GM21367 (cell line): Measurements from ENCODE around the gene FXYD7.
"Not testable (repeated sequence)": the region's sequence is repeated elsewhere in the genome, so short reads cannot be mapped to it uniquely, and the experiment has no call there.

Source experiments
- ATAC-seq: cut with Tn5 transposase; IDR thresholded peaks from one replicate; pipeline ENCODE4 v1.9.1; 2021; ENCODE audit not compliant: unreplicated experiment

FXYD7 gene, protein sequence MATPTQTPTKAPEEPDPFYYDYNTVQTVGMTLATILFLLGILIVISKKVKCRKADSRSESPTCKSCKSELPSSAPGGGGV

DNA sequence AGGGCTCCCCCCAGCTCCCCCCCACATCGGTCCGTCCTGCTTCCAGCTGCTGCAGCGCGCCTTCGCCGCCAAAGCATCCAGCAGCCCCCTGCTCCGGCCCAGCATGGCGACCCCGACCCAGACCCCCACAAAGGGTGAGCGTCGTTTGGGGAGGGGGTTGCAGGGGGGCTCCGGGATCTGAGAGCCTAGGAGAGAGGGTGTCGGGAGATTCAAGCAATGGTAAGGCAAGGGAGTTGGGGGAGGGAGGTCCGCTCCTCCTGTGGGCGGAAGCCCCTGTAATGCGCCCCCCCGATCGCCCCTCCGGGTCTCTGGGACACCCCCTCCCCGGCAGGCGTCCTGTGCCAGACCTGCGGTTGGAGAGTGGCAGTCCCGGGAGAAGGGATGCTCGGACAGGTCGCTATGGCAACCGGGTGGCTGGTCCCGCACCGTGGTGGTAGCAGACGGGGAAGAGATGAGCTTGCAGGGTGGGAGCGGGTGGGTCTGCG is at the start of gene FXYD7:
TSS of gene FXYD7 (plus strand) at position 25 of the 485 bp plus-strand sequence. CDS start at position 104, 79 bp downstream.
- ATAC-seq = no peak

DNA sequence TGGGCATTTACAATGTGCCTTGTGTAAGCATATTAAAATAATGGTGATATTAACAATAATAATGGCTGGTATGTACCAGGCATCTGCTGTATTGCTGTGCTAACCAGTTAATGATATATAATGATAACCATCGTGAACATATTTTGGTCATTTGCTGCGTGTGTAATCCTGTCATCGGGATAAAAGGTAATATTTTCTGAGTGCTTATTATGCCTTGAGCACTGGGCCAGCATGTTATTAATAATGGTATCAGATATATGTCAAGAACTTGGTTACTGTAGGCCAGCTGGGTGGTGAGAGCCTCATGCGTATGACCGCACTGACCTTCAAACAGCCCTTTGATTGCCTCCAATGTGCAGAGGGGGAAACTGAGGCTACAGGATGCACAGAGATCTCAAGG is 49.6 kb upstream of the FXYD7 start:
- ATAC-seq = no peak

DNA sequence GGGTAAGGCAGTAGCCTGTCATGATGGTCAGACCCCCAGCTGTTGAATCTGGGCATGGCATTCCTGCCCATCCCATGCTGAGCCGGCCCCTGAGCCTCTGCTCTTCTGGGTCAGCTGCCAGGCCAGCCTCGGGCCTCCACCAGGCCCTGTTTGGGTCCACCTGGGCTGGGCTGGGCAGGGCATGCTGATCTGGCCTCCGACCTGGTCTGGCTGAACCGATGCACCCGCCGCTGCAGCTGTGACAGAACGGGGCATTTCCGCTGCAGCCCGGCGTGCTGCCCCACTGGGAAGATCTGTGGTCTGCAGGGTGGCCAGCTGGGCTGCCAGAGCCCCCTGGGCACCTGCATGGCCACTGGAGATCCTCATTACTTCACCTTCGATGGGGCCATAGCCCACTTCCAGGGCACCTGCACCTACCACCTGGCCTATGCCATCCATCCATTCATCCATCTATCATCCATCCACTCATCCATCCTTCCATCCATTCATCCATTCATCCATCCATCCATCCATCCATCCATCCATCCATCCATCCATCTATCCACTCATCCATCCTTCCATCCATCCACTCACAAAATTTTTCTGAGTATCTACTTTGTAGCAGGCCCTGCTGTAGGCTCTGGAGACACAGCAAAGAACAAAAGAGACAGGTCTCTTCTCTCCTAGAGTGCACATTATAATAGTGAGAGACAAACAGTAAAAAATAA is 49.0 kb upstream of the FXYD7 start:
- ATAC-seq = no peak

DNA sequence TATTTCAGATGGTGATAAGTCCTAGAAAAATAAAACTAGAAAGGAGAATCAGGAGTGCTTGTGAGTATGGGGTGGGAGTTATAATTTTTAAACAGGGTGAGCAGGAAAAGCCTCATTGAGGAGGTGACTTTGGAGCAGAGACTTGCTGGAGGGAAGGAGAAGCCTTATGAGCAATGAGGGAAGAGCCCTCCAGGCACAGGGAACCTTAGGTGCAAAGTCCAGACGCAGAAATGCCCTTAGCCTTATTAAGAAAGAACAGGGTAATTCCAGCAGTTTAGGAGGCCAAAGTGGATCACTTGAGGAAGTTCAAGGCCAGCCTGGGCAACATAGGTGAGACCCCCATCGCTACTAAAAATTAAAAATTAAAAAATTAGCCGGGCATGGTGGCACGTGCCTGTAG is 48.4 kb upstream of the FXYD7 start:
- ATAC-seq = no peak

DNA sequence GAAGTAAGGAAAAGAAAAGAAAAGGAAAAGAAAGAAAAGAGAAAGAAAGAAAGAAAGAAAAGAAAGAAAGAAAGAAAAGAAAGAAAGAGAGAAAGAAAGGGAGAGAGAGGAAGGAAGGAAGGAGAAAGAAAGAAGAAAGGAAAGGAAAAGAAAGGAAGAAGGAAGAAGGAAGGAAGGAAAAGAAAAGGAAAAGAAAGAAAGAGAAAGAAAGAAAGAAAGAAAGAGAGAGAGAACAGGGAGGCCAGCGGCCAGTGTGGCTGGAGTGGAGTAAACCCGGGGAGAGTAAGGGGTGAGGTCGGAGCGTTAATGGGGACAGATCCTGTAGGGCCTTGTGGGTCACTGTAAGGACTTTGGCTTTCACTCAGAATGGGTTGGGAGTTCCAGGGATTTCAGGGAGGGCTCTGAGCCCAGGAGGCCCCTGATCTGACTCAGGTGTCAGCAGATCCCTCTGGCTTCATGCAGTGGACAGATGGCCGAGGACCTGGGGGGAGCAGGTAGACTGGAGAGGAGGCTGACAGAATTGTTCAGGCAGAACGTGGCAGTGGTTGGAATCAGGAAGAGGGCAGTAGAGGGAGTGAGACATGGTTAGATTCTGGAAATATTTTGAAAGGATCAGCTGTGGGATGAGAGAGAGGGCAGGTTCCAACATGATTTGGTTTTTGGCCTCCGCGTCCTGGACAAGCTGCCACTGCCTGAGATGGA is 47.2 kb upstream of the FXYD7 start:
- ATAC-seq = no peak

DNA sequence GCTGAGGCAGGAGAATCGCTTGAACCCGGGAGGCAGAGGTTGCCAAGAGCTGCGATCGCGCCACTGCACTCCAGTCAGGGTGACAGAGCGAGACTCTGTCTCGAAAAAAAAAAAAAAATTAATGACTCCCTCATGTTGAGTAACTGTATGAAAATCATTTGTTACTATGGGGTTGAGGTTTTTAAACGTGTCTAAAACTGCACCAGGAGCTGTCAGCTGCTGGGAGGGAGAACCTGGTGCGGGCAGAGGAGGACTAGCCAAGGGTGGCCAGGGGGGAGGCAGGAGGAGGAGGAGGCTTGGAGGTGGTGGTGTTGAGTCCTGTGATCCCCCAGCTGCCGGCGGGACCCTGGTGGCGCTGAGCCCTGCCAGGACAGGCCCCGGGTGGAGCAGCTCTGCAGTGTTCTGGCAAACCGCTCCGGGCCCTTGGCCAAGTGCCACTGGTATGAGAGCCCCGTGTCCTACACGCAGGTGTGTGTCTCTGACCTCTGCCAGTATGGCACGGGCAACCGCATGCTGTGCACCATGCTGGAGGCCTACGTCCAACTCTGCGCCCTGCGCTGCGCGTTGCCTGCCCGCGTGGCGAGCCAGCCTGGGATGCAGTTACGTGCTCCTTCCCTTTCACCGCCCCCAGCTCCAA is 44.5 kb upstream of the FXYD7 start:
- no peak for ATAC-seq

DNA sequence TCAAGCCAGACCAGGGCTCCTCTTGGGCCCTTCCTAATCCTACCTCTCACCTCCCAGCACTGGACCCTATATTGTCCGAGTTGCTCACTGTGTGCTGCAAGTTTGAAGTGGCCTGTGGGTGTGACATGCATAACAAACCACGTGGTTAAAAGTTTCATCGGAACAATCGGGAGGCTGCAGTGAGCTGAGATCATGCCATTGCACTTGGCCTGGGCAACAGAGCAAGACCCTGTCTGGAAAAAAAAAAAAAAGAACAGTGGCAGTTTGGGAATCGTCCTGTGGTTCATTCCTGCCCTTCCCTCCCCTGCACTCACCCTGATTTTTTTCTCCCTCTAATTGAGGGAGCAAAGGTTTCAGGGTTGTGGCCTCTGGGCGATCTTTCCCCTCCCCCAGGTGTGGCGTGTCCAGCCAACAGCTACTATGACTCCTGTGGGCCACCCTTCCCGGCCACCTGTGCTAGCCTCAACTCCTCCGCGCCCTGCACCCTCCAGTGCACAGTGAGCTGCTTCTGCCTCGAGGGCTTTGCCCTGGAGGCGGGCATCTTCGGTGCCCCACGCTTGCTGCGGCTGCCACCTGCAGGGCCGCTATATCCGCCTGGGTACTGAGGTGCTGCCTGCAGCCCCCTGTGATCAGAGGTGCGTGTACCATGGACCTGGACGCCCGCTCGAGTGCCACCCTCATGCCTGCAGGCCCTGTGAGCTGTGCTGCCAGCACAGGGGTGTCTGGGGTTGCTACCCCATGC is 43.7 kb upstream of the FXYD7 start:
- ATAC-seq = no peak

- ATAC-seq = no peak
Measured at GRCh38 chr19:35099897-35100275, 43.2 kb upstream of the FXYD7 start.

GRCh38 chr19:35100588-35101533 is 42.2 kb upstream of the FXYD7 start:
- ATAC-seq = no peak

DNA sequence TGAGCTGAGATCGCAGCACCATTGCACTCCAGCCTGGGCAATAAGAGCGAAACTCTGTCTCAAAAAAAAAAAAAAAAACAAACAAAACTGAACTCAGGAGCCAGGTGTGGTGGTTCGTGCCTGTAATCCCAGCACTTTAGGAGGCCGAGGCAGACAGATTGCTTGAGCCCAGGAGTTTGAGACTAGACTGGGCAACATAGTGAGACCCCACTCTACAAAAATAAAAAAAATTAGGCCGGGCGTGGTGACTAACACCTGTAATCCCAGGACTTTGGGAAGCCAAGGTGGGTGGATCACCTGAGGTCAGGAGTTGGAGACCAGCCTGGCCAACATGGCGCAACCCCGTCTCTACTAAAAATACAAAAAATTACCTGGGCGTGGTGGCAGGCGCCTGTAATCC is 41.1 kb upstream of the FXYD7 start:
- not testable (repeated sequence) for ATAC-seq

GRCh38 chr19:35103614-35104013 is 39.4 kb upstream of the FXYD7 start:
- not testable (repeated sequence) for ATAC-seq

- ATAC-seq = no peak
Measured at GRCh38 chr19:35104361-35104760, 38.7 kb upstream of the FXYD7 start.

DNA sequence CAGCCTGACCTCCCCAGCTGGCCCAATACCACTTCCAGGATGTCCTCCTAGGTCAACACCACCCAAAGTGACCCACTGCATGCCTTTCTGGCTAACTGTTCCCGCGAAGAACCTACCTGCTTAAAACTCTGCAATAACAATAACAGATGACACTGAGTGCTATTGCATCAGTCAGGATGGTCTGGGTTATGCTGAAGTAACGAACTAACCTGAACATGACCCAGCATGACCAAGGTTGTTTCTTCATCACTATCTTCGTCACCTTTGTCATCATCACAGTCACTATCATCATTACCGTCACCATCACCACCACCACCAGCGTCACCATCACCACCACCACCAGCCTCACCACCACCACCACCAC is 38.0 kb upstream of the FXYD7 start:
- no peak for ATAC-seq

DNA sequence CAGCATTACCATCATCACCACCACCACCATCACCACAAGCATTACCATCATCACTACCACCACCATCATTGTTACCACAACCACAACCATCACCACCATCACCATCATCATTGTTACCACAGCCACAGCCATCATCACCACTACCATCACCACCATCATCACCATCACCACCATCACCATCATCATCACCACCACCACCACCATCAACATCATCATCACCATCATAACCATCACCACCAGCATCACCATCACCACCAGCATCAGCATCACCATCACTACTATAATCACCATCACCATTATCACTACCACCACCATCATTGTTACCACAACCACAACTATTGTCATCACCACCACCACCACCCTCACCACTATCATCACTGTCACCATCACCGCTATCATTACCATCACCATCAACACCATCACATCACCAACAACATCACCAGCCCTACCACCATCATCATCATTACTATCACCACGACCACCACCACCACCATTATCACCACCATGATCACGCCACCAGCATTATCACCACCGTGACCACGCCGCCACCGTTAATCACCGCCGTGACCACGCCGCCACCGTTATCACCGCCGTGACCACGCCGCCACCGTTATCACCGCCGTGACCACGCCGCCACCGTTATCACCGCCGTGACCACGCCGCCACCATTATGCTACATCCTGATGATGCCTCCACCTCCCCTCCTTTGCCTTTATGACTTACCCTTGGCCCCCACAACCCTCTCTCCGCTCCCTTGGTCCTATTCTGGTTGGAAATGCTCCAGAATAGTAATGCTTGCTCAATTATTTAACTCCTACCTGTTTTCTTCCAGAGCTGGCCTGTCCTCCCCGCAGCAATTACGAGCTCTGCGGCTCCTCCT is 37.4 kb upstream of the FXYD7 start:
- ATAC-seq = no peak

DNA sequence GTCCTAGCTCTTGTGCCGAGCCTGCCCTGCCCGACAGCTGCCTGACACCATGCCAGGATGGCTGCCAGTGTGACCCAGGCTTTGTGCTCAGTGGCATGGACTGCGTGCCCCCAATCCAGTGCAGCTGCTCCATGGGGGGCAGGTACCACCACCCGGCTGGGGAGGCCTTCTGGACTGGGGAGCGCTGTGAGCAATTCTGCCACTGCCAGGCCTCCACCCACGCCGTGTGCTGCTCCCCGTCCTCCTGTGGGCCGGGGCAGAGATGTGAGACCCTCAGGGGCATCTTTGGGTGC is 36.8 kb upstream of the FXYD7 start:
- no peak for ATAC-seq

DNA sequence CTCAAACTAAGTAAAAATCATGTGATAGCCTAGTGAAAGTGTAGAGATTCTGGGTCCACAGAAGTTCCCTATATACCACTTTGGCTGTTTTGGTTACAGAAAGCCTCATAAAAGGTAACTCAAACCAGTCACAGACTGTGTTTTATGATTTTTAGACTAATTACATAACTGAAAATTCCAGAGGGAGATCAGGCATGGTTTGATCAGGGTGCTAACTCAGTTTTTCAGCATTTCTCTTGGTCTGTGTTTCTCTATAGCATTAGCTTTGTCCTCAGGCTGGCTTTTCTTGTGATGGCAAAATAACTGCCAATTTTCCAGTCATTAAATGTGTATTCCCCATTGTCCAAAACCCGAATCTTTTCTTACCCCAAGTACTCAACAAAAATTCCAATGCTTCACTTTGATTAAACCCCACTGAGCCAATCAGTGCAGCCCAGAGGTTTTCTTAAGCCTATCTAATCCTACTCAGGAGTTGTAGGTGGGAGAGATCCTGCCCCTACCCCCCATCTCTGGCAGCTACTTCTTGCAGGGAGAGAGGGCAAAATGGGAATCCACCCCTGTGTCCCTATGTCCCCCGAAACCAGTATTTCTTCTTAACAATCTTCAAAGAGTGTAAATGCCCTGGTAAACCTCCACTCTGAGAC is 36.0 kb upstream of the FXYD7 start:
- no peak for ATAC-seq

- no peak for ATAC-seq
Measured at GRCh38 chr19:35107545-35107944, 35.5 kb upstream of the FXYD7 start.

DNA sequence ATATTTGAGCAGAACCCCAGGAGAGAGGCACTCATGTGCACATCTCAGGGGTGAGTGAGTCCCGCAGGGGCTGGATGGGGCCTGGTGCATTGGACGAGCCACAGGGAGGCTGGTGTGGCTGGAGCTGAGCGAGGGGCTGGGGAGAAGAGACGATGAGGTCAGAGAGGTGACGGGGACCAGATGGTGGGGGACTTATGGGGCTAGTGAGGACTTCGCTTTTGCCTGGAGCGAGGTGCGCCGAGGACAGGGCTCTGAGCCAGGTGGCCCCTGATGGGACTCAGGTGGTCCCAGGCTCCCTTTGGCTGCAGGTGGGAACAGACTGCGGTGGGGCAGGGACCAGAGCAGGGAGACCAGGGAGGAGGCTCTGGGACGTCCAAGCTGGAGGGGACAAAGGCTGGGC is 34.3 kb upstream of the FXYD7 start:
- ATAC-seq = no peak
